Measurements from ENCODE around the gene ALX3. TPM values are rescaled to one million over a fixed set of nuclear protein-coding genes. Genes with fewer than 3 reads are reported as not detected.

The ALX3 gene
- total RNA-seq, 2 donors from 2014 or later: not detected

GRCh38 chr1:110106013-110106941 is 35.8 kb upstream of the ALX3 start:
- no peaks in the 10 kb centered on the region for H3K36me3 ChIP-seq
- TF ChIP-seq CTCF (IDR thresholded peaks at IDR 0.05): peak; percentile 94
- intact Hi-C loops (cut with DNase I): no loop called here
- H3K27me3 ChIP-seq: no peaks in the 10 kb centered on the region
- H3K4me1 ChIP-seq: no peaks in the 10 kb centered on the region
- no peak overlapping the region for H3K4me3 ChIP-seq
- no peak overlapping the region for H3K27ac ChIP-seq
- no peaks in the 10 kb centered on the region for H3K9me3 ChIP-seq
- DNase-seq: peak; percentile 62
- no peak overlapping the region for H3K9ac ChIP-seq (ENCODE audit: low read depth in 2 of 2, low read length in 2 of 2)

GRCh38 chr1:110102081-110102480 is 31.6 kb upstream of the ALX3 start:
- no peak for DNase-seq
- no peaks in the 10 kb centered on the region for H3K9me3 ChIP-seq

GRCh38 chr1:110100335-110100734 is 29.9 kb upstream of the ALX3 start:
- no peak overlapping the region for H3K9ac ChIP-seq (ENCODE audit: low read depth in 2 of 2, low read length in 2 of 2)
- intact Hi-C loops (cut with DNase I): no loop called here
- TF ChIP-seq CTCF (IDR thresholded peaks at IDR 0.05): no peak
- no peaks in the 10 kb centered on the region for H3K36me3 ChIP-seq
- H3K9me3 ChIP-seq: no peaks in the 10 kb centered on the region
- no peak overlapping the region for H3K27ac ChIP-seq
- no peaks in the 10 kb centered on the region for H3K27me3 ChIP-seq
- no peak for DNase-seq
- H3K4me3 ChIP-seq: no peak overlapping the region
- no peaks in the 10 kb centered on the region for H3K4me1 ChIP-seq

More at GRCh38 chr1:110102081-110102480, 31.6 kb upstream of the ALX3 start:
- Histone ChIP-seq H3K4me3 (no peak overlapping the region), H3K4me1 (no peaks in the 10 kb centered on the region), H3K9ac (ENCODE audit: low read depth in 2 of 2, low read length in 2 of 2) (no peak overlapping the region), H3K27ac (no peak overlapping the region), H3K27me3 (no peaks in the 10 kb centered on the region), H3K36me3 (no peaks in the 10 kb centered on the region)
- TF ChIP-seq CTCF (IDR thresholded peaks at IDR 0.05): no peak
- intact Hi-C loops (cut with DNase I): no loop called here

- Histone ChIP-seq H3K9ac (ENCODE audit: low read depth in 2 of 2, low read length in 2 of 2) (no peak overlapping the region), H3K36me3 (no peaks in the 10 kb centered on the region), H3K27ac (no peak overlapping the region), H3K27me3 (no peaks in the 10 kb centered on the region), H3K9me3 (no peaks in the 10 kb centered on the region), H3K4me1 (no peaks in the 10 kb centered on the region), H3K4me3 (no peak overlapping the region)
- intact Hi-C loops (cut with DNase I): no loop called here
- TF ChIP-seq CTCF (IDR thresholded peaks at IDR 0.05): no peak
- no peak for DNase-seq
These were observed 28.0 kb upstream of the ALX3 start for GRCh38 chr1:110098222-110099026.

- DNase-seq: no peak
- intact Hi-C loops (cut with DNase I): no loop called here
- Histone ChIP-seq H3K9ac (ENCODE audit: low read depth in 2 of 2, low read length in 2 of 2) (no peak overlapping the region), H3K4me3 (no peak overlapping the region), H3K27me3 (no peaks in the 10 kb centered on the region), H3K36me3 (no peaks in the 10 kb centered on the region), H3K27ac (no peak overlapping the region), H3K9me3 (no peaks in the 10 kb centered on the region), H3K4me1 (no peaks in the 10 kb centered on the region)
- TF ChIP-seq CTCF (IDR thresholded peaks at IDR 0.05): no peak
These were observed 27.2 kb upstream of the ALX3 start for GRCh38 chr1:110097507-110098221.
